GM03348 (cell line): Measurements from ENCODE around the gene GZMM.
A peak's percentile ranks its signal among the peaks of the same experiment; 100 is the strongest.

Source experiments
- DNase-seq: peaks from one replicate; pipeline ENCODE4 v3.0.0; 2012; ENCODE audit warnings: low spot score

Gene GZMM

GRCh38 chr19:535017-535835 is 8.6 kb upstream of the GZMM start:
- no peak for DNase-seq

DNA sequence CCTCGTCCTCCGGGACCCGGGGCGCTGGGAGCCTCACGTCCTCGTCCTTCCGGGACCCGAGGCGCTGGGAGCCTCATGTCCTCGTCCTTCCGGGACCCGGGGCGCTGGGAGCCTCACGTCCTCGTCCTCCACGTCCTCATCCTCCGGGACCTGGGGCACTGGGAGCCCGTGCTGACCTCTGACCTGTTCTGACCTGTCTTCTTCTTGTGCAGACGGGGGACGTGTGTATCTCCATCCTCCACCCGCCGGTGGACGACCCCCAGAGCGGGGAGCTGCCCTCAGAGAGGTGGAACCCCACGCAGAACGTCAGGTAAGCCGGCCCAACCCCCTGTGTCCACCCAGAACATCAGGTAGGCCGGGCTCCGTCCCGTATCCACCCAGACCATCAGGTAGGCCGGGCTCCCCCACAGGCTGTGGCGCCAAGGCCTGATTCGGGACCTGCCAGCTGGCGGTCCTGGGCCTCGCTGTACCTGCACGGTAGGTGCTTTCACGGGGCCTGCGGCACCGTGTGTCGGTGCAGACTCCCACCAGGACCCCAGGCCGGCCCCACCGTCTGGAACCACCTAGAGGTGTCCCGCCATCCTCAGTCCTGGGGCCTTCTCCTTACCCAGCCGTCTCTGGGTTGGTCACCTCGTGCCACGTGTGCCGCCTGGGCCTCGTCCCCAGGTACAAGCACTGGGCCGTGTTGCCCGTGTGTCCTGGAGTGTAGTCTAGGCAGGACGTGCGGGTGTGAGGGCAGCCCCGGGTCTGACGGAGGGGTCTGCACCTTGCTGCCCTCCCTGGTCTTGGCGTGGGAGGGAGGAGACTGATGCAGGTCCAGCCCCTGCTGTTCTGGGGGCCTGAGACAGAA is 7.6 kb upstream of the GZMM start:
- no peak for DNase-seq

GRCh38 chr19:536881-537404 is 6.9 kb upstream of the GZMM start:
- no peak for DNase-seq

GRCh38 chr19:538641-539428 is 5.0 kb upstream of the GZMM start:
- DNase-seq: no peak

DNA sequence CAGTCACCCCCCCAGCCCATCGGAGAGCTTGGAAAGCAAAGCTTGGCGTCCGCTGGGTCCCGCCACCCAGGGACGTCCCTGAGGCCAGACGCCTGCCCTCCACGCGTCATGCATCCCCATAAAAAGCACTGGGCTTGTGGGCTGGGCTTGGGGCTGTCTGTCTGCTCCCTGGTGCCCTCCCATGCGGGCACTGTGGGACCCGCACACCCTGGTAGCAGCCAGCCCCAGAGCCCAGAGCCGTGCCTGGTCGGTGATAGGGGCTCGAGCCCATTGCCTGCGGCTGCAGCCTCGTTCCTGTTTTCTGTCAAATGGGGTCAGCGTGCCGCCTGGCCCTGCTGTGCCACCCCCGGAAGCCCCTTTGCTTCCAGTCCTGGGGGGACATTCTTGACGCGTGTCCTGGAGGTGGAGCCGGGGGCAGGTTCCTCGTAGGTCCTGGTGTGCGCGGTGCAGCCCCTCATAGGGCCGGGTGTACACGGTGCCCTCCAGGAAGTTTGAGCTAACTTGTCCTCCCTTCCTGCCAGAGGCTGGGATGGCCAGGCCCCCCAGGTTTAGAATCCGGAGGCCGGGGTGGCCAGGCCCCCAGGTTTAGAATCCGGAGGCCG is 4.3 kb upstream of the GZMM start:
- no peak for DNase-seq

DNA sequence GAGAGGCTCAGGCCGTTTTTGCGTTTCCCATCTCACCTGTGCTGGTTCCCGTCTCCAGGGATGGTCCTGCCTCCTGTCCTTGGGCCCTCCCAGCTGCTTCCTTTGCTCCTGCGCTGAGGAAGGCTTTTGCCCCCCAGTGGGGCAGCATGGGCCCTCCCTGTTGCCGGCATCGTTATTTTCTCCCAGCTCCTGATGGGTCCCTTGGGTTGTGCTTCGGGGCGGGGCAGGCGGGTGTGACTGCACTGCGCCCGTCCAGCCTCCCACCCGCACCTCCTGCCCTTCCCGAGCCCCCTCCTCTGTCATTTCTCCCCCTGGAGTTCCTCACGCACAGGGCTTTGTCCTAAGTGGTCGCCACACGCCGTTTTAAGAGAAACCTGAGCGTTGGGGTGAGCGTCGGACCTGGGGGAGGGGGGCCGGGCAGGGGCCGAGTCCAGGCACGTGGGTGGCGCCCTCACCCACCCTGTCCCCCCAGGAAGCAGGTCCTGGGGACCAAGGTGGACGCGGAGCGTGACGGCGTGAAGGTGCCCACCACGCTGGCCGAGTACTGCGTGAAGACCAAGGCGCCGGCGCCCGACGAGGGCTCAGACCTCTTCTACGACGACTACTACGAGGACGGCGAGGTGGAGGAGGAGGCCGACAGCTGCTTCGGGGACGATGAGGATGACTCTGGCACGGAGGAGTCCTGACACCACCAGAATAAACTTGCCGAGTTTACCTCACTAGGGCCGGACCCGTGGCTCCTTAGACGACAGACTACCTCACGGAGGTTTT is 2.8 kb upstream of the GZMM start:
- no peak for DNase-seq

GRCh38 chr19:541699-542098 is 2.2 kb upstream of the GZMM start:
- DNase-seq: no peak

- DNase-seq: no peak
Observed at GRCh38 chr19:542173-542866, 1.5 kb upstream of the GZMM start.

GRCh38 chr19:547117-547516 is 3.3 kb downstream of the GZMM start:
- DNase-seq: no peak

DNA sequence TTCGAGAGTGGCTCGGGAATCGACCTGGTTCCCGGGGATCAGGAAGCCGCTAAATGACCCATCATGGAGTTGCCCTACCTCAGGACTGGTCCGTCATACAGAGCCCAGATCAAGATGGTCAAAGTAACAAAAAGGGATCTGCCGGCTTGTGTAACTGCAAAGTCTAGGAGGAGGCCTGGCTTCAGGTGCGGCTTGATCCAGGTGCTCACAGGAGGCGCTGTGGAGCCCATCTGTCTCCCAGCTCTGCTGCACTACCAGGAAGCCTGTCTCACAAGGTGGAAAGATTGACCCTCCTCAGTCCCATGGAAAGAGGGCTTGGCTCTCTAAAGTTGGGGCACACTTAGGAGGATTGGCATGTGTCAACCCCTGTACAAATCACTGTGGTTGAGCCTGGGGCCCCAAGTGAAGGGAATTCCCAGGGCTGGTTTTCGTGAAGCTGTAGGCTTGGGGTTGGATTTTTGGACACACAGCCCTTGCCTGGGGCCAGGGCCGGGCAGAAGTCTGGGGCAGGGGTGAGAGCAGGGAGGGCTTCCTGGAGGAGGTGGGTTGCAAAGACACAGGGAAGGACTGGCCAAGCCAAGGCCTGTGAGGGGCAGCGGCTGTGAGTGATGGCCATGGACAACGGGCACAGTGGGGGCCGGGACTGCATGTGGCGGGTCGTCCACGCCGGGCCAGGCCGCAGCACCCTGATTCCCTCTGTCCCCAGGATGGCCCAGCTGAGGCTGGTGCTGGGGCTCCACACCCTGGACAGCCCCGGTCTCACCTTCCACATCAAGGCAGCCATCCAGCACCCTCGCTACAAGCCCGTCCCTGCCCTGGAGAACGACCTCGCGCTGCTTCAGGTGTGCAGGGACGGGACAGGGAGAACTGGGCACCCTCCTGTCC is 4.2 kb downstream of the GZMM start:
- no peak for DNase-seq

GRCh38 chr19:548886-549830 is 5.3 kb downstream of the GZMM start:
- no peak for DNase-seq

- no peak for DNase-seq
Observed at GRCh38 chr19:554817-555216, 11.0 kb downstream of the GZMM start.

DNA sequence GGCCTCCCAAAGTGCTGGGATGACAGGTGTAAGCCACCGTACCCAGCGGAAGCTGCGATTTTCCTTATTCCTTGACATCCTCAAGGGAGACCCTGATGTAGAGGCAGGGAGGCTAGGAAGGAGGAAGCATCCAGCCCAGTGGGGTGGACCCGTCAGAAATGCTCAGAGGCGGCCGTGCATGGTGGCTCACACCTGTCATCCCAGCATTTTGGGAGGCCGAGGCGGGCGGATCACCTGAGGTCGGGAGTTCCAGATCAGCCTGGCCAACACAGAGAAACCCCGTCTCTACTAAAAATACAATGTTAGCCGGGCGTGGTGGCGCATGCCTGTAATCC is 11.6 kb downstream of the GZMM start:
- no peak for DNase-seq

DNA sequence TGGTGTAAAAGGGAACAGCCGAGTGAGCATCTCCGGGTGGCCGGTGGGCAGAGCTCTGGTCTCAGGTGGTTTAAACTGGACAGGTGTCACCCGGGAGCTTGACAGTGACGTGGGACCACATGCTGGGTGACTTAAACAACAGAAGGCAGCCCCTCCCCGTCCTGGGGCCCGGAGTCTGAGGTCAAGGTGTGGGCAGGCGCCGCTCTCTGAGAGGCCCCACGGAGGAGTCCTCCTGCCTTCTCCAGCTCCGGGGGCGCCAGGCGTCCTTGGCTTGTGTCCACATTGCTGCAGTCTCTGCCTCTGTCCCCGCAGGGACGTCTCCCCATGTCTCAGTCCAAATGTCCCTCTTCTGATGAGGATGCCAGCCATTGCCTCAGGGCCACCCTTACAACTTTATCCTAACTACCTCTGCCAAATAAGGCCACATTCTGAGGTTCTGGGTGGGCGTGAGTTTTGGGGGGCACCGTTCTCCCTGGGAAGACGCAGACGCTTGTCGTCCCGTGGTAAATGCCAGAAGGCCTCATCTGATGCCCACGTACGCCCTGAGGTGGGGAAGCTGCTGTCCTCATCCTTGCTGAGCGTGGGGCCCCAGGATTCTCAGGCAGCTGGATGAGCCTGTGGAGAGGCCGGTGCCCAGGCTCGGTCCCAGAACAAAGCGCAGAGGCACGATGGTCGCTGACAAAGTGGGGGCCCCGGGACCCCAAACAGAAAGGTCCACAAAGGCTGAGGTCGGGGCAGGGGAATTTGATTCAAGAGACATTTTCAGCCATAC is 12.9 kb downstream of the GZMM start:
- DNase-seq: no peak

- no peak for DNase-seq
Observed at GRCh38 chr19:558770-559439, 15.1 kb downstream of the GZMM start.

DNA sequence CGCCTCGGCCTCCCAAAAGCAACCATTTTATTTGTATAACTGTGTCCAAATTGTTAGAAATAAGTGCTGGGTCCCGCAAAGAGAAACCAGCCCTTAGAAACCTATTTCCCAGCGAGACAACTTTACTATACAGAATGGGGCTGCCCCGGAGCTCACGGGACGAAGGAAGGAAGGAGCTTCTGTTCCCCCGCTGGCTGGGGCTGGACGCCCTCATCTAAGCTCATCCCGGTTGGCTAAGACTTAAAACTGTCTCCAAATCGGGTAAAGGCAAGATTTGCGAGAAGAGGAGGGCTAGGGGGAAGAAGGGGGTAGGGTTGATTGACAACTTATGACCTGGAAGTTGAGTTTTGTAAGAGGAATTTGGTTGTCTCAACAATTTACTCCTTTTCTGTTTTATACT is 16.3 kb downstream of the GZMM start:
- no peak for DNase-seq

DNA sequence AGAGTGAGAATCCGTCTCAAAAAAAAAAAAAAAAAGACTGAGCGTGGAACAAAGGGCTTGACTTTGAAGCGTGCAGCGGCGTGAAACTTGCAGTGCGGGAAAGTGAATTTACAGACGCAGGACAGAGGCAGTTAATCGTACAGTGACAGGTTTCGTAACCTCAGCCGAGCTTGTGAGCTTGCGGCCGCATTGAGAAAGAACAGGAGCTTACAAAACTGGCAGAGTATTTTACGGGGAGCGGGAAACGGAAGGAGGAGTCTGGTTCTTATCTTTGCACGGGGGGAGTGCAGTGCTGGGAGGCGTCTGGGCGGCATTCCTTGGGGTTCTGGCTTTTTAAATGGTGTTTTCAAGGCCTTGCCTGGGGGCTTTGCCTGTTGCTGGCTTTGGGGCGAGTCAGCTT is 22.6 kb downstream of the GZMM start:
- peak; percentile 51 for DNase-seq
